H7 (cell line): ENCODE measurements around the gene RNF157. TPM values are rescaled to one million over a fixed set of nuclear protein-coding genes. Genes with fewer than 3 reads are reported as not detected.
A peak's percentile ranks its signal among the peaks of the same experiment; 100 is the strongest.
"Not testable (repeated sequence)": the region's sequence is repeated elsewhere in the genome, so short reads cannot be mapped to it uniquely, and the experiment has no call there.

ENCODE experiments used
- DNase-seq: peaks from one replicate; pipeline ENCODE4 v3.0.0; 2012
- H3K27me3 ChIP-seq: 2 replicates; pipeline ENCODE4 v1.6.0; 2011; ENCODE audit warnings: mild to moderate bottlenecking, low read length; ENCODE audit not compliant: control insufficient read depth, insufficient read depth
- H3K36me3 ChIP-seq: replicated peaks from 2 replicates; pipeline ENCODE4 v1.5.1; 2011; ENCODE audit warnings: low read length; ENCODE audit not compliant: control insufficient read depth, insufficient read depth
- H3K4me3 ChIP-seq: 2 replicates; pipeline ENCODE4 v1.5.1; 2011; ENCODE audit warnings: low read depth, mild to moderate bottlenecking, control low read depth, low read length, moderate library complexity; ENCODE audit not compliant: insufficient read depth
- total RNA-seq: library from RNA; depleted of rRNA; stranded (reverse); fragments of >200 nt; shearing (Covaris generic); gene quantifications from 2 replicates; pipeline ENCODE4 v1.2.3, GENCODE V29; 2014

Gene RNF157
- total RNA-seq, 1 experiment from 2014 or later: 5.6 TPM

GRCh38 chr17:76237859-76238313 is 2.4 kb downstream of the RNF157 start:
- DNase-seq: no peak
- Histone ChIP-seq H3K27me3 (peaks cover 42% of the 10 kb centered on the region), H3K36me3 (no peaks in the 10 kb centered on the region)

DNA sequence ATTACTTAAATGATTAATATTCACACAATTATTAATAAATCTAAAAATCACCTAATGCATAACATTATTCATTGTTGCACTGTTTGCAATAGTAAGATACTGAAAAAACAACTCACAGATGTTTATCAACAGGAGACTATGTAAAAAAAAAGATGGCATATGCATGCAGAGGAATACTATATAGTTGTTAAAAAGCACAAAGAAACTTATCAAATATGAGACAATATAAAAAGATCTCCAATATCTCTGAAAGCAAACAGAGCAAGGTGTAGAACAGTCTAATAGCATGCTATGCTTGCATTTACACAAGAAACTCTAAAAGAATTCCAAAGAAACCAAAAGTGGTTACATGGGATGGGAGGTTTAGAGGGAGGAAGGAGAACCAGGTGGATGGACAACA is 3.7 kb downstream of the RNF157 start:
- Histone ChIP-seq H3K36me3 (no peaks in the 10 kb centered on the region), H3K27me3 (peaks cover 31% of the 10 kb centered on the region), H3K4me3 (no peak overlapping the region)
- DNase-seq: no peak

More at GRCh38 chr17:76237859-76238313, 2.4 kb downstream of the RNF157 start:
- no peak overlapping the region for H3K4me3 ChIP-seq

DNA sequence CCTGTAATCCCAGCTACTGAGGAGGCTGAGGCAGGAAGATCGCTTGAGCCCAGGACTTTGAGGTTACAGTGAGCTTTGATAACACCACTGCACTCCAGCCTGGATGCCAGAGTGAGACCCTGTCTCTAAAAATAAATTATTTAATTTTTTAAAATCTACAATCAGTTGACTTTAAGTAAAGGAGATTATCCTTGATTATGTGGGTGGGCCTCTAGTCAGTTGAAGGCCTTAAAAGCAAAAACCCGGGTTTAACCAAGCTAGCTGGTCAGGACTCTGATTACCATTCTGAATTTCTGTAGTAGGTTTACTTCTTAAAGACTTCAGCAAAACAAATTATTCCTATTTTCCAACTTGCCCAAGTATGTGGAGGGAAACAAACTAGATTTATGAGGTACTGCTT is 4.4 kb downstream of the RNF157 start:
- no peaks in the 10 kb centered on the region for H3K36me3 ChIP-seq
- H3K27me3 ChIP-seq: peaks cover 26% of the 10 kb centered on the region
- no peak for DNase-seq
- no peak overlapping the region for H3K4me3 ChIP-seq

GRCh38 chr17:76234354-76234679 is 6.0 kb downstream of the RNF157 start:
- DNase-seq: no peak
- Histone ChIP-seq H3K4me3 (no peak overlapping the region), H3K27me3 (peaks cover 16% of the 10 kb centered on the region), H3K36me3 (no peaks in the 10 kb centered on the region)

DNA sequence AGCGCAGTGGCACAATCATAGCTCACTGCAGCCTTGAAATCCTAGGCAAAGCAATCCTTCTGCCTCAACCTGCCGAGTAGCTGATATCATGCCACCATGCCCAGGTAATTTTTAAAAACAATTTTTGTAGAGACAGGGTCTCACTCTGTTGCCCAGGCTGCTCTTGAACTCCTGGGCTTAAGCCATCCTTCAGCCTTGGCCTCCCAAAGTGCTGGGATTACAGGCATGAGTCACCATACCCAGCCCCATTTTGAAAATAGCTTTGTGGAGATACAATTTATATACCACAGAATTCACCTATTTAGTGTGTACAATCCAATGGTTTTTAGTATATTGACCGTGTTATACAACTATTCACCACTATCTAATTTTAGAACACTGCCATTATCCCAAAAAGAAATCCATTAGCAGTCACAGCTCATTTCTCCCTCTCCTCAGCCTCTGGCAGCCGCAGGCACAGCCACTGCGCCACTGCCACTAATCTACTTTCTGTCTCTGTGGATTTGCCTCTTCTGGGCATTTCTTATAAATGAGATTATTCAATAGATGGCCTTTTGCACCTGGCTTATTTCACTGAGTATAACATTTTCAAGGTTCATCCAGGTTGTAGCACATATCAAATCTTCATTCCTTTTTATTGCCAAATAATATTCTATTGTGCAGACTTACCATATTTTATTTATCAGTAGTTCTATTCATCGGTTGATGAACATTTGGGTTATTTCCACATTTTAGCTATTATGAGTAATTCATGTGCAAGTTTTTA is 6.5 kb downstream of the RNF157 start:
- H3K4me3 ChIP-seq: no peak overlapping the region
- no peak for DNase-seq
- no peaks in the 10 kb centered on the region for H3K36me3 ChIP-seq
- peaks cover 10% of the 10 kb centered on the region for H3K27me3 ChIP-seq

DNA sequence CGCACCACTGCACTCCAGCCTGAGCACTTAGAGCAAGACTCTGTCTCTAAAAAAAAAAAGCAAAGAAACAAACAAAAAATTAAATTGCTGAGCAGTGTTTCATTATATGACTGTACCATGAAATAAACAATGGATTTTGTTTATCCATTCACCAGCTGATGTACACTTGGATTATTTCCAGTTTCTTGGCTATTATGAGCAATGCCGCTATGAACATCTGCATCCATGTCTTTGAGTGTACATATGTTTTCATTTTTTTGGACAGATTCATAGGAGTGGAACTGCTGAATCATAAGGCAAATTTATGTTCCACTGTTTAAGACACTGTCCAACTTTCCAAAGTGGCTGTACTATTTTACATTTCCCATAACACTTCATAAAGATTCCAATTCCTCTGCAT is 8.0 kb downstream of the RNF157 start:
- Histone ChIP-seq H3K27me3 (no peaks in the 10 kb centered on the region; the same call in 1 of the 2 replicates), H3K36me3 (no peaks in the 10 kb centered on the region), H3K4me3 (no peak overlapping the region)
- DNase-seq: no peak

- not testable (repeated sequence) for H3K4me3 ChIP-seq
These were observed 13.5 kb downstream of the RNF157 start for GRCh38 chr17:76226749-76227148.

GRCh38 chr17:76225373-76226086 is 14.8 kb downstream of the RNF157 start:
- H3K36me3 ChIP-seq, DNase-seq, H3K4me3 ChIP-seq, H3K27me3 ChIP-seq: not testable (repeated sequence)

More at GRCh38 chr17:76226749-76227148, 13.5 kb downstream of the RNF157 start:
- H3K27me3 ChIP-seq, DNase-seq, H3K36me3 ChIP-seq: not testable (repeated sequence)

- H3K36me3 ChIP-seq: no peaks in the 10 kb centered on the region
- no peak for DNase-seq
- H3K27me3 ChIP-seq: no peaks in the 10 kb centered on the region
- no peak overlapping the region for H3K4me3 ChIP-seq
These were observed 16.5 kb downstream of the RNF157 start for GRCh38 chr17:76223802-76224201.

DNA sequence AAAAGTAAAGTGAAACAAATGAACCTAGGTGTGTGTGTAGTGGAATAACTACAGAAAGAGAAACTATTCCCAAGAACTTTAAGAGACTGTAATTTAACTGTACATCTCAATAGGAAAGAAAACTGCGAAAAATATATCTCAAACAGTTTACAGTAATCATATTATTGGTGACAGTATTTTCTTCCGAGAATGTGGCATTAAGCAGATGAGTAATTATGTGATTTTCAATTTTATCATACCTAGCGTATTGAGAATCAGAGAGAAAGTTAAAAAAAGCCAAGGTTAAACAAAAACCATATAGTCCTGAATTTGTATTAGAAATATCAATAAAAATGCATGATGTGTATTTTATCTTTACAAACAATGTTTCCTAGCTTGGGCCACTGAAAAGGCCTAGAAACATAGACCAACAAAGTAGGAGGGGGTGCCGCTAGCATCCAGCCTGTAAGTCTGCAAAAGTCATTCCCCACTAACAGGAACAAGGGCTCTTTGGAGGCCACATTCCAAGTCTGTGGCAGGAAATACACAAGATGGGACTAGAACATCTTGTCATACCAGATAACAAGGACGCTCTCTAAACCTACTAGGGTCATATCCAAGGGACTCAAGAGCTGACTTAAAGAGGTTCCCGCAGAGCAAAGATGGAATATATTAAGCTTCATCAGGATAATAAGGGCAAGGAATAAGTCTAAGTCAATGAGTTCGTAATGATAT is 20.5 kb downstream of the RNF157 start:
- Histone ChIP-seq H3K36me3 (no peaks in the 10 kb centered on the region), H3K4me3 (no peak overlapping the region), H3K27me3 (no peaks in the 10 kb centered on the region)
- DNase-seq: no peak

DNA sequence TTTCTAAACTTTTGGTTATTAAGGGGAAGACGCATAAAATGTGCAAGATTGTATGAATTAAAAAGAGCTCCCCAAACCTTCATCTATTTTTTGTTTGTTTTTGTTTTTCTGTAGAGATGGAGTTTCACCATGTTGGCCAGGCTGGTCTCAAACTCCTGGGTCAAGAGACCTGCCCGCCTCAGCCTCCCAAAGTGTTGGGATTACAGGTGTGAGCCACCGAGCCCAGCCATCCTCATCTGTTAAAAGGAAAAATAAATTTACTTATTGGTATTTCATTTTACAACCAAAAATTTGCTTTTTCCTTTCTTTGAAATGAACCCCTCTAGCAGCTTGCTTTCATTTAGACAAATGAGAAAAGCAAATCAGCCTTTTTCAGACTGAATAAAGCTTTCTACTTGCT is 23.2 kb downstream of the RNF157 start:
- Histone ChIP-seq H3K36me3 (no peaks in the 10 kb centered on the region), H3K4me3 (no peak overlapping the region), H3K27me3 (no peaks in the 10 kb centered on the region)
- no peak for DNase-seq

DNA sequence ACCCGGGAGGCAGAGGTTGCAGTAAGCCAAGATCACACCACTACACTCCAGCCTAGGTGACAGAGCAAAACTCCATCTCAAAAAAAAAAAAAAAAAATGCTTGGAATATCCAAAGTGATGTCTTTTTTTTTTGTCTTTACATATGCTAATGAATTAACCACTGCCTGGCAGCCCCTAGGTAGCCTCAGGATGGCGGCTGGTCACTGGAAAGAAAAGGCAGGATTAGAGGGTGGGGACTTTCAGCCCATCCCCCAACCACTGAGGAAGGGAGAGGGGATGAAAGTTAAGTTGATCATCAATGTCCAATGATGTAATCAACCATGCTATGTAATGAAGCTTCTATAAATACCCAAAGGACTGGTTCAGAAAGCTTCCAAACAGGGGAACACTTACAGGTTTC is 26.8 kb downstream of the RNF157 start:
- DNase-seq: peak; percentile 54
- no peaks in the 10 kb centered on the region; the same call in 1 of the 2 replicates for H3K27me3 ChIP-seq
- no peak overlapping the region for H3K4me3 ChIP-seq
- H3K36me3 ChIP-seq: no peaks in the 10 kb centered on the region

- Histone ChIP-seq H3K4me3 (no peak overlapping the region), H3K36me3 (no peaks in the 10 kb centered on the region), H3K27me3 (no peaks in the 10 kb centered on the region; the same call in 1 of the 2 replicates)
- DNase-seq: no peak
These were observed 32.2 kb downstream of the RNF157 start for GRCh38 chr17:76208120-76208519.

GRCh38 chr17:76207275-76208059 is 32.8 kb downstream of the RNF157 start:
- H3K27me3 ChIP-seq: no peaks in the 10 kb centered on the region; the same call in 1 of the 2 replicates
- no peak for DNase-seq

More at GRCh38 chr17:76207275-76208059, 32.8 kb downstream of the RNF157 start:
- no peaks in the 10 kb centered on the region for H3K36me3 ChIP-seq
- H3K4me3 ChIP-seq: no peak overlapping the region
